HCT116 (cell line): ENCODE results near the gene CHST1. TPM values are rescaled to one million over a fixed set of nuclear protein-coding genes. Genes with fewer than 3 reads are reported as not detected.

Experiments used
- ATAC-seq: fragments of 200-7000 bp; cut with Tn5 transposase; 2 replicates; pipeline ENCODE4 v1.9.1; 2020; ENCODE audit warnings: mild to moderate bottlenecking, moderate library complexity
- BruUV-seq: library from RNA; stranded (reverse); fragments of 400-500 nt; replicated peaks from 2 replicates; lab custom pipeline; 2021; lab: Mats Ljungman, UMichigan
- CTCF ChIA-PET: fragments of 300-600 bp; sonication (Branson Sonifier 250); formaldehyde crosslinking; loops from one replicate; lab custom pipeline; 2021; ENCODE audit warnings: antibody characterized with exemption; lab: Charles Lee
- POLR2A ChIA-PET: fragments of 300-600, 350-600 bp; sonication (Branson Sonifier 250); formaldehyde crosslinking; loops from one replicate; lab custom pipeline; 2021; ENCODE audit warnings: antibody characterized with exemption; lab: Charles Lee
- RAD21 ChIA-PET, 2 experiments: fragments of 300-600 bp; sonication (Branson Sonifier 250); formaldehyde crosslinking; loops; one replicate each; lab custom pipeline; 2023; ENCODE audit warnings: low total read pairs in 2 of 2; ENCODE audit not compliant: uncharacterized antibody in 2 of 2, unreplicated experiment in 2 of 2, low non-redundant PET in 1 of 2; lab: Charles Lee
- DNase-seq: peaks from one replicate; pipeline ENCODE4 v3.0.0-alpha.2; 2010; ENCODE audit warnings: low read depth, low spot score
- H2AFZ ChIP-seq: fragments of 200-600 bp; shearing (Covaris generic), sonication (generic); 2 replicates; pipeline ENCODE4 v1.6.1; 2017; ENCODE audit warnings: low read depth, mixed run types, mixed read lengths, antibody characterized with exemption, low read length; ENCODE audit not compliant: poor library complexity, severe bottlenecking
- H3K27ac ChIP-seq: 2 replicates; pipeline ENCODE4 v1.5.1; 2012; ENCODE audit warnings: low read depth, low read length
- H3K27me3 ChIP-seq: fragments of 200-600 bp; sonication (generic); 2 replicates; pipeline ENCODE4 v1.6.1; 2016; ENCODE audit warnings: mixed run types, low read length, mixed read lengths; ENCODE audit not compliant: insufficient read depth
- H3K36me3 ChIP-seq, 2 experiments: fragments of 200-500 bp in 1 of 2; fragments of 200-600 bp in 1 of 2; sonication (Bioruptor generic) in 1 of 2; sonication (generic) in 1 of 2; 2 replicates each; pipeline versions ENCODE4 v1.5.1 to v1.6.1; 2014 to 2016; ENCODE audit warnings: low read length in 2 of 2, inconsistent platforms in 1 of 2, mixed read lengths in 1 of 2, mixed run types in 1 of 2; ENCODE audit not compliant: insufficient read depth in 2 of 2, control insufficient read depth in 1 of 2
- H3K4me1 ChIP-seq, 2 experiments: fragments of 200-600 bp in 1 of 2; sonication (generic) in 1 of 2; 2 replicates each; pipeline versions ENCODE4 v1.5.1 to v1.6.1; 2012 to 2017; ENCODE audit warnings: low read length in 2 of 2, inconsistent platforms in 1 of 2, mild to moderate bottlenecking in 1 of 2, mixed read lengths in 1 of 2, mixed run types in 1 of 2, moderate library complexity in 1 of 2; ENCODE audit not compliant: insufficient read depth in 2 of 2, control insufficient read depth in 1 of 2
- H3K4me2 ChIP-seq: fragments of 200-600 bp; sonication (generic); 2 replicates; pipeline ENCODE4 v1.6.1; 2017; ENCODE audit warnings: mixed run types, low read length, mixed read lengths
- H3K4me3 ChIP-seq, 2 experiments: fragments of 200-600 bp in 1 of 2; sonication (generic) in 1 of 2; replicated peaks in 1 of 2; 2 replicates each; pipeline ENCODE4 v1.5.1; 2011 to 2016; ENCODE audit warnings: low read length in 2 of 2, control low read depth in 1 of 2, low read depth in 1 of 2, mild to moderate bottlenecking in 1 of 2, mixed read lengths in 1 of 2, mixed run types in 1 of 2
- H3K79me2 ChIP-seq: fragments of 200-600 bp; sonication (generic); 2 replicates; pipeline ENCODE4 v1.6.1; 2017; ENCODE audit warnings: mild to moderate bottlenecking, mixed run types, low read length, moderate library complexity, mixed read lengths; ENCODE audit not compliant: insufficient read depth
- H3K9ac ChIP-seq: fragments of 200-600 bp; sonication (generic); 2 replicates; pipeline ENCODE4 v1.6.1; 2016; ENCODE audit warnings: low read length, mixed read lengths
- H3K9me2 ChIP-seq: fragments of 200-600 bp; sonication (generic), shearing (Covaris generic); 2 replicates; pipeline ENCODE4 v1.6.1; 2017; ENCODE audit warnings: mixed run types, mild to moderate bottlenecking, moderate library complexity; ENCODE audit not compliant: insufficient read depth
- H3K9me3 ChIP-seq, 2 experiments: fragments of 200-500 bp in 1 of 2; fragments of 200-600 bp in 1 of 2; sonication (Bioruptor generic) in 1 of 2; sonication (generic) in 1 of 2; 2 replicates each; pipeline ENCODE4 v1.6.1; 2014 to 2017; ENCODE audit warnings: low read length in 2 of 2, mixed read lengths in 2 of 2, inconsistent platforms in 1 of 2, low read depth in 1 of 2, mild to moderate bottlenecking in 1 of 2, mixed run types in 1 of 2, moderate library complexity in 1 of 2; ENCODE audit not compliant: control insufficient read depth in 1 of 2, insufficient read depth in 1 of 2
- H4K20me1 ChIP-seq: fragments of 200-600 bp; sonication (generic), shearing (Covaris generic); 2 replicates; pipeline ENCODE4 v1.6.1; 2017; ENCODE audit warnings: mixed run types, mild to moderate bottlenecking, moderate library complexity; ENCODE audit not compliant: insufficient read depth
- CBX3 ChIP-seq: IDR thresholded peaks from 2 replicates; pipeline ENCODE4 v1.6.1; 2012; ENCODE audit warnings: low read depth
- CEBPB ChIP-seq: IDR thresholded peaks from 2 replicates; pipeline ENCODE4 v1.6.1; 2012; ENCODE audit warnings: low read depth
- CTCF ChIP-seq, 3 experiments: fragments of 200-600 bp in 1 of 3; sonication (generic) in 1 of 3; IDR thresholded peaks in 2 of 3; conservative IDR thresholded peaks in 1 of 3; 2 replicates each; pipeline ENCODE4 v1.5.1; 2012 to 2017; ENCODE audit warnings: low read depth in 2 of 3, low read length in 2 of 3, antibody characterized with exemption in 1 of 3, borderline replicate concordance in 1 of 3, control low read depth in 1 of 3, mild to moderate bottlenecking in 1 of 3, mixed read lengths in 1 of 3, mixed run types in 1 of 3, moderate library complexity in 1 of 3; ENCODE audit not compliant: insufficient read depth in 1 of 3
- EGR1 ChIP-seq: IDR thresholded peaks from 2 replicates; pipeline ENCODE4 v1.6.1; 2012; ENCODE audit warnings: low read depth
- ELF1 ChIP-seq: IDR thresholded peaks from 2 replicates; pipeline ENCODE4 v1.6.1; 2012; ENCODE audit warnings: low read depth, borderline replicate concordance
- EZH2 ChIP-seq: fragments of 200-600 bp; sonication (generic); IDR thresholded peaks from 2 replicates; pipeline ENCODE4 v1.6.1; 2017; ENCODE audit warnings: antibody characterized with exemption, mixed run types
- EZH2phosphoT487 ChIP-seq: fragments of 200-600 bp; IDR thresholded peaks from 2 replicates; pipeline ENCODE4 v1.6.1; 2018; ENCODE audit warnings: antibody characterized with exemption, borderline replicate concordance
- FOSL1 ChIP-seq: IDR thresholded peaks from 2 replicates; pipeline ENCODE4 v1.6.1; 2012; ENCODE audit warnings: low read depth
- POLR2A ChIP-seq: IDR thresholded peaks from 2 replicates; pipeline ENCODE4 v1.7.0; 2011; ENCODE audit warnings: borderline replicate concordance; ENCODE audit not compliant: insufficient read depth, insufficient read length; ENCODE audit errors: extremely low read depth
- POLR2AphosphoS5 ChIP-seq: IDR thresholded peaks from 2 replicates; pipeline ENCODE4 v1.6.1; 2011; ENCODE audit warnings: mild to moderate bottlenecking, low read depth, low read length, moderate library complexity
- SP1 ChIP-seq: IDR thresholded peaks from 2 replicates; pipeline ENCODE4 v1.6.1; 2012; ENCODE audit warnings: low read depth
- SRF ChIP-seq: IDR thresholded peaks from 2 replicates; pipeline ENCODE4 v1.6.1; 2012; ENCODE audit warnings: low read depth
- TCF7L2 ChIP-seq: IDR thresholded peaks from 2 replicates; pipeline ENCODE4 v1.7.0; 2011; ENCODE audit warnings: borderline replicate concordance, inconsistent platforms; ENCODE audit not compliant: insufficient read depth, insufficient read length; ENCODE audit errors: extremely low read depth
- YY1 ChIP-seq: IDR thresholded peaks from 2 replicates; pipeline ENCODE4 v1.6.1; 2011; ENCODE audit warnings: low read length, low read depth, moderate library complexity, mild to moderate bottlenecking; ENCODE audit not compliant: insufficient replicate concordance; ENCODE audit errors: extremely low read depth
- ZBTB33 ChIP-seq: IDR thresholded peaks from 2 replicates; pipeline ENCODE4 v1.6.1; 2011; ENCODE audit warnings: mild to moderate bottlenecking, low read length, moderate library complexity; ENCODE audit not compliant: insufficient replicate concordance; ENCODE audit errors: extremely low read depth
- ZFX ChIP-seq: fragments of 450-650 bp; IDR thresholded peaks from 2 replicates; pipeline ENCODE4 v1.6.1; 2017
- ZNF274 ChIP-seq: fragments of 200-500 bp; sonication (Bioruptor generic); IDR thresholded peaks from 2 replicates; pipeline ENCODE4 v1.6.1; 2014; ENCODE audit warnings: mild to moderate bottlenecking, low read depth, low read length, inconsistent platforms
- intact Hi-C: fragments of 100-400 bp; cut with micrococcal nuclease; formaldehyde crosslinking; loops from 2 replicates; pipeline ENCODE4 v1.10.0; 2022
- total RNA-seq: library from RNA; stranded (reverse); gene quantifications from one replicate; pipeline ENCODE4 v1.2.1, GENCODE V29; 2021; ENCODE audit not compliant: unreplicated experiment
- TF ChIP-seq, protein P1 (sequence below): IDR thresholded peaks from 2 replicates; pipeline ENCODE4 v1.6.1; 2012
- TF ChIP-seq, protein P2 (sequence below): IDR thresholded peaks from 2 replicates; pipeline ENCODE4 v1.6.1; 2012
- TF ChIP-seq, protein P3 (sequence below): IDR thresholded peaks from 2 replicates; pipeline ENCODE4 v1.6.1; 2012; ENCODE audit warnings: low read depth

The CHST1 gene
- total RNA-seq, 1 experiment from 2014 or later, result 0.69 TPM

DNA sequence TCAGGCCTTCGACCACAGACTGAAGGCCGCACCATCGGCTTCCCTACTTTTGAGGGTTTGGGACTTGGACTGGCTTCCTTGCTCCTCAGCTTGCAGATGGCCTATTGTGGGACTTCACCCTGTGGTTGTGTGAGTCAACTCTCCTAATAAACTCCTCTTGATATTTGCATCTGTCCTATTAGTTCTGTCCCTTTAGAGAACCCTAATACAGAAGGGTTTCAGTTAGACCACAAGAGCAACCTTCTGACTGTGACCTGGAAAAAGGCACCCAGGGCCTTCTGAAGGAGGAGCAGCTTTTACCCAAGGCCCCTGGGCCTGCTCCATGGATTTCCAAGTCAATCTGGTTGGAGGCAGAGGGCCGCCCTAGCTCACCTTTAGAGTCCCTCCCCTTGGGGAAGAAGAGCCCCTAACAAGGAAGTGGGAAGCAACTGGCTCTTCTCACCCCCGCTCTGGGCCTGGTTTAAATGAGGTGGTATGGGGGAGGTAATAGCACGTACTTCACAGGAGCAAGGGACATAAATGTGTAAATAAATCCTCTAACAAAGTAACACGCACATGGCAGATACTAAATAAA is 11.2 kb upstream of the CHST1 start:
- no peak overlapping the region for H3K4me3 ChIP-seq
- H3K4me2 ChIP-seq, result no peak overlapping the region
- no peaks in the 10 kb centered on the region for H3K9me2 ChIP-seq
- no peak for DNase-seq
- H3K27me3 ChIP-seq, result no peaks in the 10 kb centered on the region
- BruUV-seq, result no TSS peak
- intact Hi-C loops, result no loop called here
- no peak overlapping the region for H3K27ac ChIP-seq
- H3K4me1 ChIP-seq, result no peaks in the 10 kb centered on the region
- H3K9ac ChIP-seq, result no peak overlapping the region
- H2AFZ ChIP-seq, result no peak overlapping the region
- no peaks in the 10 kb centered on the region for H3K79me2 ChIP-seq
- no peaks in the 10 kb centered on the region for H3K9me3 ChIP-seq
- POLR2A ChIA-PET, result no interaction called here
- TF ChIP-seq, protein P1, sequence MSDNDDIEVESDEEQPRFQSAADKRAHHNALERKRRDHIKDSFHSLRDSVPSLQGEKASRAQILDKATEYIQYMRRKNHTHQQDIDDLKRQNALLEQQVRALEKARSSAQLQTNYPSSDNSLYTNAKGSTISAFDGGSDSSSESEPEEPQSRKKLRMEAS, result no peak
- TF ChIP-seq EZH2 (no peak), FOSL1 (no peak), YY1 (no peak), SRF (no peak), POLR2A (no peak), TCF7L2 (no peak), CTCF (IDR thresholded peaks at IDR 0.05 in 2 of 3, conservative IDR thresholded peaks at IDR 0.05 in 1 of 3; ENCODE audit: borderline replicate concordance in 1 of 3, insufficient read depth in 1 of 3, low read depth in 2 of 3, low read length in 2 of 3) (no peak), EGR1 (no peak), POLR2AphosphoS5 (no peak), ELF1 (no peak), SP1 (no peak), EZH2phosphoT487 (no peak), CBX3 (no peak), ZBTB33 (no peak), CEBPB (no peak), ZFX (no peak), ZNF274 (no peak)
- TF ChIP-seq, protein P2, sequence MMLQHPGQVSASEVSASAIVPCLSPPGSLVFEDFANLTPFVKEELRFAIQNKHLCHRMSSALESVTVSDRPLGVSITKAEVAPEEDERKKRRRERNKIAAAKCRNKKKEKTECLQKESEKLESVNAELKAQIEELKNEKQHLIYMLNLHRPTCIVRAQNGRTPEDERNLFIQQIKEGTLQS, result no peak
- TF ChIP-seq, protein P3, sequence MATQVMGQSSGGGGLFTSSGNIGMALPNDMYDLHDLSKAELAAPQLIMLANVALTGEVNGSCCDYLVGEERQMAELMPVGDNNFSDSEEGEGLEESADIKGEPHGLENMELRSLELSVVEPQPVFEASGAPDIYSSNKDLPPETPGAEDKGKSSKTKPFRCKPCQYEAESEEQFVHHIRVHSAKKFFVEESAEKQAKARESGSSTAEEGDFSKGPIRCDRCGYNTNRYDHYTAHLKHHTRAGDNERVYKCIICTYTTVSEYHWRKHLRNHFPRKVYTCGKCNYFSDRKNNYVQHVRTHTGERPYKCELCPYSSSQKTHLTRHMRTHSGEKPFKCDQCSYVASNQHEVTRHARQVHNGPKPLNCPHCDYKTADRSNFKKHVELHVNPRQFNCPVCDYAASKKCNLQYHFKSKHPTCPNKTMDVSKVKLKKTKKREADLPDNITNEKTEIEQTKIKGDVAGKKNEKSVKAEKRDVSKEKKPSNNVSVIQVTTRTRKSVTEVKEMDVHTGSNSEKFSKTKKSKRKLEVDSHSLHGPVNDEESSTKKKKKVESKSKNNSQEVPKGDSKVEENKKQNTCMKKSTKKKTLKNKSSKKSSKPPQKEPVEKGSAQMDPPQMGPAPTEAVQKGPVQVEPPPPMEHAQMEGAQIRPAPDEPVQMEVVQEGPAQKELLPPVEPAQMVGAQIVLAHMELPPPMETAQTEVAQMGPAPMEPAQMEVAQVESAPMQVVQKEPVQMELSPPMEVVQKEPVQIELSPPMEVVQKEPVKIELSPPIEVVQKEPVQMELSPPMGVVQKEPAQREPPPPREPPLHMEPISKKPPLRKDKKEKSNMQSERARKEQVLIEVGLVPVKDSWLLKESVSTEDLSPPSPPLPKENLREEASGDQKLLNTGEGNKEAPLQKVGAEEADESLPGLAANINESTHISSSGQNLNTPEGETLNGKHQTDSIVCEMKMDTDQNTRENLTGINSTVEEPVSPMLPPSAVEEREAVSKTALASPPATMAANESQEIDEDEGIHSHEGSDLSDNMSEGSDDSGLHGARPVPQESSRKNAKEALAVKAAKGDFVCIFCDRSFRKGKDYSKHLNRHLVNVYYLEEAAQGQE, result no peak
- TF ChIP-seq, all 23 proteins: peak for 0
- CTCF ChIA-PET, result no interaction called here
- Histone ChIP-seq H4K20me1 (no peaks in the 10 kb centered on the region), H3K36me3 (no peaks in the 10 kb centered on the region)
- RAD21 ChIA-PET, result no interaction called here
- ATAC-seq, result no peak
